Activated CD4-positive, CD25-positive, alpha-beta regulatory T cell (primary cell): ENCODE results near the gene COL4A1.

ENCODE experiments used
- DNase-seq, 4 experiments: peaks; one replicate each; lab custom pipeline; 2025; lab: John Stamatoyannopoulos, UW

The COL4A1 gene

GRCh38 chr13:110341445-110342244, 34.7 kb upstream of the COL4A1 start:
- DNase-seq = no peak

GRCh38 chr13:110340812-110341444, 34.0 kb upstream of the COL4A1 start:
- peak in 3 of 4 experiments; percentile 14 to 36 (median 19) for DNase-seq

- DNase-seq = no peak
Measured at GRCh38 chr13:110339975-110340550, 33.1 kb upstream of the COL4A1 start.

GRCh38 chr13:110339263-110339662, 32.3 kb upstream of the COL4A1 start:
- no peak for DNase-seq

- DNase-seq = no peak
Measured at GRCh38 chr13:110338441-110339101, 31.6 kb upstream of the COL4A1 start.

GRCh38 chr13:110337247-110337646, 30.3 kb upstream of the COL4A1 start:
- no peak for DNase-seq

GRCh38 chr13:110336681-110337080, 29.7 kb upstream of the COL4A1 start:
- DNase-seq = no peak

GRCh38 chr13:110336108-110336507, 29.2 kb upstream of the COL4A1 start:
- no peak for DNase-seq

- DNase-seq = no peak
Measured at GRCh38 chr13:110334841-110335490, 28.0 kb upstream of the COL4A1 start.

- DNase-seq = no peak
Measured at GRCh38 chr13:110334256-110334655, 27.3 kb upstream of the COL4A1 start.

GRCh38 chr13:110333837-110334236, 26.9 kb upstream of the COL4A1 start:
- no peak for DNase-seq

GRCh38 chr13:110332750-110333149, 25.8 kb upstream of the COL4A1 start:
- DNase-seq = no peak

GRCh38 chr13:110331362-110331761, 24.4 kb upstream of the COL4A1 start:
- no peak for DNase-seq

- DNase-seq = no peak
Measured at GRCh38 chr13:110330491-110331011, 23.6 kb upstream of the COL4A1 start.

- no peak for DNase-seq
Measured at GRCh38 chr13:110329798-110330461, 23.0 kb upstream of the COL4A1 start.

GRCh38 chr13:110329258-110329657, 22.3 kb upstream of the COL4A1 start:
- DNase-seq = no peak

GRCh38 chr13:110328573-110328972, 21.6 kb upstream of the COL4A1 start:
- DNase-seq = no peak

GRCh38 chr13:110327051-110327721, 20.2 kb upstream of the COL4A1 start:
- no peak for DNase-seq

GRCh38 chr13:110326263-110326904, 19.4 kb upstream of the COL4A1 start:
- no peak for DNase-seq
